K562 (cell line): ENCODE data around the gene HRNR. TPM values are rescaled to one million over a fixed set of nuclear protein-coding genes. Genes with fewer than 3 reads are reported as not detected.

Experiments used
- BACH1 ChIP-seq: fragments of 200-800 bp; sonication (Bioruptor generic); IDR thresholded peaks from 2 replicates; pipeline ENCODE4 v1.6.1; 2016; ENCODE audit warnings: missing genetic modification characterization, missing compliant biosample characterization
- CEBPB ChIP-seq: fragments of 450-650 bp; IDR thresholded peaks from 2 replicates; pipeline ENCODE4 v1.6.1; 2016; ENCODE audit warnings: missing genetic modification characterization, missing compliant biosample characterization
- DPF2 ChIP-seq: fragments of 450-650 bp; IDR thresholded peaks from 2 replicates; pipeline ENCODE4 v1.6.1; 2016
- FOSL1 ChIP-seq: fragments of 200-800 bp; sonication (Bioruptor generic); conservative IDR thresholded peaks from 2 replicates; pipeline ENCODE4 v1.6.1; 2016; ENCODE audit warnings: missing genetic modification characterization, missing compliant biosample characterization
- MAFF ChIP-seq: IDR thresholded peaks from 2 replicates; pipeline ENCODE4 v1.6.1; 2012; ENCODE audit warnings: low read length, improper control_type of control experiment
- MAFG ChIP-seq: fragments of 450-650 bp; conservative IDR thresholded peaks from 2 replicates; pipeline ENCODE4 v1.6.1; 2016; ENCODE audit warnings: missing genetic modification characterization, missing compliant biosample characterization
- MAFK ChIP-seq: IDR thresholded peaks from 2 replicates; pipeline ENCODE4 v1.6.1; 2011; ENCODE audit warnings: low read length, improper control_type of control experiment
- MIER1 ChIP-seq: fragments of 450-650 bp; IDR thresholded peaks from 2 replicates; pipeline ENCODE4 v1.6.1; 2016; ENCODE audit warnings: antibody characterized with exemption, mild to moderate bottlenecking, low read depth
- NFE2 ChIP-seq: IDR thresholded peaks from 2 replicates; pipeline ENCODE4 v1.6.1; 2014; ENCODE audit warnings: antibody characterized with exemption, low read depth
- SMAD4 ChIP-seq: fragments of 250-450 bp; sonication (Bioruptor Pico); conservative IDR thresholded peaks from 2 replicates; pipeline ENCODE4 v1.8.0; 2021; ENCODE audit warnings: inconsistent platforms, mild to moderate bottlenecking, moderate library complexity
- ZC3H4 ChIP-seq: sonication (generic); formaldehyde crosslinking; IDR thresholded peaks from 2 replicates; pipeline ENCODE4 v1.9.0; 2021; ENCODE audit warnings: missing genetic modification reagents, borderline replicate concordance
- ZNF165 ChIP-seq: fragments of 250-450 bp; sonication (Bioruptor Pico); IDR thresholded peaks from 2 replicates; pipeline ENCODE4 v1.4.0; 2020; ENCODE audit warnings: borderline replicate concordance
- ZNF57 ChIP-seq: fragments of 450-650 bp; formaldehyde crosslinking; IDR thresholded peaks from 2 replicates; pipeline ENCODE4 v1.4.0; 2020; ENCODE audit warnings: mild to moderate bottlenecking, moderate library complexity
- ZNF583 ChIP-seq: fragments of 250-450 bp; sonication (Bioruptor Pico); IDR thresholded peaks from 2 replicates; pipeline ENCODE4 v1.4.0; 2020
- ZNF699 ChIP-seq: fragments of 250-450 bp; sonication (Bioruptor Pico); IDR thresholded peaks from 2 replicates; pipeline ENCODE4 v1.8.0; 2021; ENCODE audit warnings: mild to moderate bottlenecking, moderate library complexity; ENCODE audit not compliant: insufficient replicate concordance
- polyA plus RNA-seq, 8 experiments: library from polyadenylated mRNA; depleted of rRNA in 4 of 8; stranded (reverse) in 5 of 8; unstranded in 3 of 8; fragments of >200 nt; fragmentation: Nextera tagmentation in 2 of 8; fragmentation: Illumina TruSeq in 1 of 8; extraction: Ambion mirVana in 2 of 8; extraction: Trizol in 1 of 8; gene quantifications; 2 replicates each; pipeline versions ENCODE4 v1.2.1 to v1.2.3, GENCODE V29; 2011 to 2014; ENCODE audit warnings: inconsistent platforms in 1 of 8, missing spikeins in 1 of 8
- total RNA-seq, 7 experiments: library from RNA; depleted of rRNA in 6 of 7; stranded (reverse); fragments of >200 nt in 6 of 7; fragmentation: Illumina TruSeq in 2 of 7; extraction: Trizol in 2 of 7; gene quantifications; 2 replicates each; pipeline versions ENCODE4 v1.2.1 to v1.2.3, GENCODE V29; 2011 to 2021; ENCODE audit warnings: low replicate concordance in 1 of 7

The HRNR gene
- total and polyA plus RNA-seq, 9 of the 15 experiments (the other 6 are each of a cell fraction or from before 2014, with no cell fraction given), result not detected

DNA sequence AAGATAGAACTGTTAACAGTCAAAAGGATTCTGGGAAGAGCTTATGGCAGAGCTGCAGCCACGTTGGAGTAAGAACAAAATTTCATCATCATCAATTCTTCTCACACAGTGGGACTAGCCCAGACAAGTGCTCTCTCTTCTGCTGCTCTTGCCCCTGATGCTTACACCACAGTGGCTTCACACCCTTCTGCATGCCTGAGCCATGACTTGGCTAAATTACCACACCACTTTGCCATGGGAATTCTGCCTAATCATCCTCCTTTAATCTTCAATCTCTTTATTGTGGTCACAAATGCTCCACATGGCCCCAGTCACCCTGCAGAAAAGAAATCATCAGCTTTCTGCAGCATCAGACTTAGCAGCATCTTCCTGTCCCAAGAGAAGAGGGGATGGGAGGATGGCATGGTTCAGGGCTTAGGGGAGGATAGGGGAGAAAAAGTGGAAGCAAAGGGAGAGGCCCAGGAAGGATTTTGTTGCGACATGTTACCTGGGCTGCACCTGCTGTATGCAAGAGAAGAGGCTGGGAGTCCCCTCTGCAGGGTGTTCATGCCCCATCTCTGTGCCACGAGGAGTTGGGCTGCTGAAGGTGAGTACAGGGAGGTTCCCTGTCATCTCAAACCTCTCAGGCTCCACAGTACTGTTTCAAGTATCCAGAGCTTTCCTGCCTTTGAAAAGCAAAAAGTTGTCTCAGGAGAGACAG lies 56.0 kb downstream of the HRNR start (continued):
- TF ChIP-seq ZC3H4 (CRISPR knock-in tag), result no peak
- peak; percentile 92 for TF ChIP-seq BACH1
- peak; percentile 50; the same call in 1 of the 2 replicates for TF ChIP-seq FOSL1 (tag)
- peak; percentile 98 for TF ChIP-seq MAFG (tag)
- TF ChIP-seq ZNF165 (CRISPR knock-in tag), result no peak
- TF ChIP-seq NFE2, result peak; percentile 89
- peak; percentile 42; the same call in 1 of the 2 replicates for TF ChIP-seq MAFK
- TF ChIP-seq MIER1, result no peak
- no peak for TF ChIP-seq ZNF699 (CRISPR knock-in tag)
- peak; percentile 39 for TF ChIP-seq CEBPB (tag)
- 0 out of 2 replicates have a peak, but pooled peaks have one; percentile 13 for TF ChIP-seq DPF2
- TF ChIP-seq MAFF, result peak; percentile 79
- no peak for TF ChIP-seq ZNF583 (CRISPR knock-in tag)
- no peak for TF ChIP-seq ZNF57
- TF ChIP-seq SMAD4, result no peak
